ENCODE data around the gene PHLDB1. TPM values are rescaled to one million over a fixed set of nuclear protein-coding genes. Genes with fewer than 3 reads are reported as not detected.

Gene PHLDB1
- total RNA-seq, 1 donor from 2014 or later = 63.1 TPM

DNA sequence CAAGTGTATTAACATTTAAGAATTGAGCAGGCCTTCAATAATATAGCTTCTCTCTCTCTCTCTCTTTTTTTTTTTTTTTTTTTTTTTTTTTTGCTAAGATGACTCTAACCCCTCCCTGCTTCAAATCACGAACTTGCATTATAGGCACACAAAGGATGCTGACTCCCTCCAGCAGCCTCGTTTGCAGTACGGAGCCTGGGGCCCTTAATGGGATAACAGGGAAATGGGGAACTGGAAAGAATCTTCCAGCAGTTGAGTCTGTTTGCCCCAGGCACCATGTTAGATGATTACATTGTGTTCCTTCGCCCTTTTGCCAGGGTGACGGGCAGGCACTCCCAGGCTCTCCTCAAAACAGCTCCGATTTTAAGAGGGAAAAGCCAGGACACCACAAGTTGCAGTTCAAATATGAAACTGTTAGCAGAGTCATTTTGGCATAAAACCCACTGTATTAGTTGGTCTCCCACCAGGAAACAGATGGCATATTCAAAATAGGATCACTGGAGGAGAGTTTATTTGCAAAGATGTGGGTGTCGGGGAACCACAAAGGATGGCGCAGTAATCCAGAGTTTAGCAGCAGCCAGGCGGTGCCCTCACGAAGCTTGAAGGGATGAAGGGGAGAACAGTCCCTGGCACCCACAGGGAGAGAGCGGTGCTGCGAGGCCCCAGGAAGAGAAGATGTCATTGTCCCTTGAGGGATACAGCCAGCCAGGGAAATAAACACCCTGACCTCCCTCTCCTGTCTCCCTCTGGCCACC lies 98.6 kb downstream of the PHLDB1 start:
- H3K9me3 Mint-ChIP-seq = no peaks in the 10 kb centered on the region
- TF ChIP-seq, protein P1, sequence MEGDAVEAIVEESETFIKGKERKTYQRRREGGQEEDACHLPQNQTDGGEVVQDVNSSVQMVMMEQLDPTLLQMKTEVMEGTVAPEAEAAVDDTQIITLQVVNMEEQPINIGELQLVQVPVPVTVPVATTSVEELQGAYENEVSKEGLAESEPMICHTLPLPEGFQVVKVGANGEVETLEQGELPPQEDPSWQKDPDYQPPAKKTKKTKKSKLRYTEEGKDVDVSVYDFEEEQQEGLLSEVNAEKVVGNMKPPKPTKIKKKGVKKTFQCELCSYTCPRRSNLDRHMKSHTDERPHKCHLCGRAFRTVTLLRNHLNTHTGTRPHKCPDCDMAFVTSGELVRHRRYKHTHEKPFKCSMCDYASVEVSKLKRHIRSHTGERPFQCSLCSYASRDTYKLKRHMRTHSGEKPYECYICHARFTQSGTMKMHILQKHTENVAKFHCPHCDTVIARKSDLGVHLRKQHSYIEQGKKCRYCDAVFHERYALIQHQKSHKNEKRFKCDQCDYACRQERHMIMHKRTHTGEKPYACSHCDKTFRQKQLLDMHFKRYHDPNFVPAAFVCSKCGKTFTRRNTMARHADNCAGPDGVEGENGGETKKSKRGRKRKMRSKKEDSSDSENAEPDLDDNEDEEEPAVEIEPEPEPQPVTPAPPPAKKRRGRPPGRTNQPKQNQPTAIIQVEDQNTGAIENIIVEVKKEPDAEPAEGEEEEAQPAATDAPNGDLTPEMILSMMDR (conservative IDR thresholded peaks at IDR 0.05) = no peak
- H3K4me3 Mint-ChIP-seq = no peak overlapping the region
- H3K36me3 Mint-ChIP-seq = no peaks in the 10 kb centered on the region
- H3K27ac Mint-ChIP-seq = no peak overlapping the region
- no peak for DNase-seq (ENCODE audit: extremely low spot score, unreplicated experiment)
- H3K4me1 Mint-ChIP-seq (ENCODE audit: unreplicated experiment) = peaks cover 10% of the 10 kb centered on the region
- H3K27me3 Mint-ChIP-seq = peaks cover 8% of the 10 kb centered on the region

DNA sequence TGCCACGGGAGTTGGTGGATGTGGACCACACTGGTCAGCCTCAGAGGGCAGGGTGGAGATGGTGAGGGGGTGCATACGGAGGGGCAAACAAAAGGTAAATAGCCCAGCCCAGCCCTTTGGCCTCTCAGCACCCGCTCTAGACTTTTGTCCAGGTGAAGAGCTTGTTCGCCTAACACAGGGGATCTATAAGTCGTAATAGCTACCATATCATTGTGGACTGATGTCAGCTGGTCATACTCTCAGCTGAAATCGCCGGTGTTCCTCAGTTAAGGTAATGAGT lies 99.1 kb downstream of the PHLDB1 start:
- DNase-seq (ENCODE audit: extremely low spot score, unreplicated experiment) = no peak
- Mint-ChIP-seq H3K36me3 (no peaks in the 10 kb centered on the region), H3K9me3 (no peaks in the 10 kb centered on the region), H3K4me3 (no peak overlapping the region), H3K27me3 (peaks cover 8% of the 10 kb centered on the region), H3K27ac (no peak overlapping the region), H3K4me1 (ENCODE audit: unreplicated experiment) (peaks cover 10% of the 10 kb centered on the region)
- TF ChIP-seq, protein P1 (conservative IDR thresholded peaks at IDR 0.05) = no peak

Small RNA genes lying within 50 kb of the gene (microRNA-seq; reads per million reads assigned to microRNA genes)
- gene MIR6716 = not detected

Other genes starting within 250 kb of the PHLDB1 start
- 42.5 and 43.6 TPM in 2 replicates for gene UBE4A, start 248.0 kb upstream of the PHLDB1 start, total RNA-seq (ENCODE audit: low replicate concordance)
- 207 and 263 TPM in 2 replicates for gene ATP5MG, start 206.0 kb upstream of the PHLDB1 start, total RNA-seq (ENCODE audit: low replicate concordance)
- gene KMT2A, start 171.1 kb upstream of the PHLDB1 start, total RNA-seq (ENCODE audit: low replicate concordance) = 45.5 and 71.1 TPM in 2 replicates
- gene TTC36, start 80.1 kb upstream of the PHLDB1 start, total RNA-seq (ENCODE audit: low replicate concordance) = 1.6 and 1.8 TPM in 2 replicates
- 35.8 and 47.3 TPM in 2 replicates for gene TMEM25, start 76.4 kb upstream of the PHLDB1 start, total RNA-seq (ENCODE audit: low replicate concordance)
- gene IFT46, start 41.7 kb upstream of the PHLDB1 start, total RNA-seq (ENCODE audit: low replicate concordance) = 18.9 and 28.7 TPM in 2 replicates
- gene ARCN1, start 35.2 kb upstream of the PHLDB1 start, total RNA-seq (ENCODE audit: low replicate concordance) = 139 and 175 TPM in 2 replicates
- gene TREH, start 72.0 kb downstream of the PHLDB1 start, total RNA-seq (ENCODE audit: low replicate concordance) = 0.33 and 0.41 TPM in 2 replicates
- gene DDX6, start 183.5 kb downstream of the PHLDB1 start, total RNA-seq (ENCODE audit: low replicate concordance) = 146 and 183 TPM in 2 replicates

Data from type B pancreatic cell (in vitro differentiated cells).